GM23338 (cell line): Measurements from ENCODE around the gene MCC. TPM values are rescaled to one million over a fixed set of nuclear protein-coding genes. Genes with fewer than 3 reads are reported as not detected.

Experiments
- ATAC-seq: fragments of 200-7000 bp; cut with Tn5 transposase; 3 replicates; pipeline ENCODE4 v1.9.1; 2020
- DNase-seq: peaks from one replicate; pipeline ENCODE4 v3.0.0-alpha.2; 2015; ENCODE audit warnings: low spot score
- H2AFZ ChIP-seq: fragments of 200-600 bp; sonication (generic); 2 replicates; pipeline ENCODE4 v1.8.0; 2016; ENCODE audit warnings: antibody characterized with exemption, mild to moderate bottlenecking, moderate library complexity
- H3F3A ChIP-seq: fragments of 200-600 bp; sonication (generic); replicated peaks from 2 replicates; pipeline ENCODE4 v1.8.0; 2017; ENCODE audit warnings: antibody characterized with exemption, mixed run types, low read depth
- H3K27ac ChIP-seq: fragments of 200-600 bp; sonication (generic); 2 replicates; pipeline ENCODE4 v1.6.1; 2016; ENCODE audit warnings: low read depth
- H3K27me3 ChIP-seq: fragments of 200-600 bp; sonication (generic); 2 replicates; pipeline ENCODE4 v1.8.0; 2016; ENCODE audit warnings: mild to moderate bottlenecking, mixed run types, moderate library complexity; ENCODE audit not compliant: insufficient read depth
- H3K36me3 ChIP-seq: fragments of 200-600 bp; sonication (generic); 2 replicates; pipeline ENCODE4 v1.8.0; 2016; ENCODE audit warnings: mild to moderate bottlenecking; ENCODE audit not compliant: insufficient read depth
- H3K4me1 ChIP-seq: fragments of 200-600 bp; sonication (generic); 2 replicates; pipeline ENCODE4 v1.8.0; 2016; ENCODE audit warnings: mild to moderate bottlenecking, moderate library complexity; ENCODE audit not compliant: insufficient read depth
- H3K4me2 ChIP-seq: fragments of 200-600 bp; sonication (generic); 2 replicates; pipeline ENCODE4 v1.7.1; 2017; ENCODE audit warnings: mixed run types
- H3K4me3 ChIP-seq: fragments of 200-600 bp; sonication (generic); 2 replicates; pipeline ENCODE4 v1.6.1; 2016; ENCODE audit warnings: mixed run types
- H3K79me2 ChIP-seq: fragments of 200-600 bp; sonication (generic); replicated peaks from 2 replicates; pipeline ENCODE4 v1.8.0; 2017; ENCODE audit warnings: mild to moderate bottlenecking; ENCODE audit not compliant: insufficient read depth
- H3K9me2 ChIP-seq: fragments of 200-600 bp; sonication (generic); 2 replicates; pipeline ENCODE4 v1.8.0; 2017; ENCODE audit not compliant: insufficient read depth
- H4K20me1 ChIP-seq: fragments of 200-600 bp; sonication (generic); replicated peaks from 2 replicates; pipeline ENCODE4 v1.8.0; 2017; ENCODE audit warnings: mild to moderate bottlenecking; ENCODE audit not compliant: insufficient read depth
- H3K27ac Mint-ChIP-seq: 2 replicates; pipeline ENCODE4 v1.8.0; 2020; ENCODE audit warnings: inconsistent platforms, mild to moderate bottlenecking, moderate library complexity, mixed read lengths
- H3K27me3 Mint-ChIP-seq: 3 replicates; pipeline ENCODE4 v1.8.0; 2022; ENCODE audit warnings: low read depth, mild to moderate bottlenecking, moderate library complexity, mixed read lengths, inconsistent platforms; ENCODE audit not compliant: insufficient read depth, poor library complexity
- H3K36me3 Mint-ChIP-seq: 3 replicates; pipeline ENCODE4 v1.8.0; 2021; ENCODE audit warnings: low read depth, mild to moderate bottlenecking, inconsistent platforms, moderate library complexity, mixed read lengths
- H3K4me1 Mint-ChIP-seq: 3 replicates; pipeline ENCODE4 v1.8.0; 2020; ENCODE audit warnings: mild to moderate bottlenecking, inconsistent platforms, mixed read lengths
- H3K4me3 Mint-ChIP-seq: 3 replicates; pipeline ENCODE4 v1.8.0; 2021; ENCODE audit warnings: moderate library complexity, mild to moderate bottlenecking, inconsistent platforms, mixed read lengths
- H3K9me3 Mint-ChIP-seq: 3 replicates; pipeline ENCODE4 v1.8.0; 2020; ENCODE audit warnings: moderate library complexity, mild to moderate bottlenecking, inconsistent platforms, mixed read lengths
- CTCF ChIP-seq, 2 experiments: fragments of 200-600 bp in 1 of 2; sonication (generic) in 1 of 2; conservative IDR thresholded peaks; 2 replicates each; pipeline versions ENCODE4 v1.5.1 to v1.6.1; 2016 to 2017; ENCODE audit warnings: antibody characterized with exemption in 2 of 2, low read depth in 2 of 2, mild to moderate bottlenecking in 2 of 2, moderate library complexity in 1 of 2
- ETS1 ChIP-seq: IDR thresholded peaks from 2 replicates; pipeline ENCODE4 v1.6.1; 2016; ENCODE audit warnings: antibody characterized with exemption
- EZH2 ChIP-seq: fragments of 200-600 bp; sonication (generic); IDR thresholded peaks from one replicate; pipeline ENCODE4 v1.8.0; 2017; ENCODE audit warnings: antibody characterized with exemption, mild to moderate bottlenecking, low read depth; ENCODE audit not compliant: unreplicated experiment
- EZH2phosphoT487 ChIP-seq: fragments of 200-600 bp; sonication (generic); IDR thresholded peaks from one replicate; pipeline ENCODE4 v1.8.1; 2018; ENCODE audit warnings: antibody characterized with exemption; ENCODE audit not compliant: unreplicated experiment
- JUNB ChIP-seq: IDR thresholded peaks from one replicate; pipeline ENCODE4 v1.6.1; 2016; ENCODE audit warnings: antibody characterized with exemption; ENCODE audit not compliant: unreplicated experiment
- NANOG ChIP-seq: IDR thresholded peaks from 2 replicates; pipeline ENCODE4 v1.6.1; 2016; ENCODE audit warnings: antibody characterized with exemption, borderline replicate concordance
- STAT1 ChIP-seq: IDR thresholded peaks from one replicate; pipeline ENCODE4 v1.6.1; 2016; ENCODE audit warnings: antibody characterized with exemption; ENCODE audit not compliant: unreplicated experiment
- ZNF114 ChIP-seq: fragments of 250-450 bp; sonication (Bioruptor Pico); IDR thresholded peaks from 2 replicates; pipeline ENCODE4 v1.5.0; 2020; ENCODE audit warnings: mild to moderate bottlenecking, moderate library complexity
- ZNF462 ChIP-seq: fragments of 250-450 bp; sonication (Bioruptor Pico); IDR thresholded peaks from 2 replicates; pipeline ENCODE4 v1.5.0; 2020; ENCODE audit warnings: mild to moderate bottlenecking, moderate library complexity
- polyA plus RNA-seq: library from polyadenylated mRNA; unstranded; fragments of >200 nt; fragmentation: Nextera tagmentation; extraction: Ambion mirVana; gene quantifications from 2 replicates; pipeline ENCODE4 v1.2.1, GENCODE V29; 2016
- total RNA-seq: library from RNA; depleted of rRNA; stranded (reverse); fragments of >200 nt; shearing (Covaris generic); gene quantifications from 2 replicates; pipeline ENCODE4 v1.2.3, GENCODE V29; 2014
- TF ChIP-seq, protein P1 (sequence below): IDR thresholded peaks from one replicate; pipeline ENCODE4 v1.6.1; 2018; ENCODE audit warnings: antibody characterized with exemption; ENCODE audit not compliant: unreplicated experiment

Gene MCC
- total and polyA plus RNA-seq, 2 experiments from 2014 or later, result 3.8 to 10.1 TPM

- Mint-ChIP-seq H3K4me1 (peaks cover 5% of the 10 kb centered on the region), H3K27me3 (peaks cover 33% of the 10 kb centered on the region), H3K36me3 (peaks cover 32% of the 10 kb centered on the region), H3K27ac (no peak overlapping the region), H3K4me3 (no peak overlapping the region), H3K9me3 (peaks cover 42% of the 10 kb centered on the region)
- H3K79me2 ChIP-seq, result no peaks in the 10 kb centered on the region
- H3K27ac ChIP-seq, result no peak overlapping the region
- no peak overlapping the region for H3K4me3 ChIP-seq
- peaks cover 30% of the 10 kb centered on the region for H3K27me3 ChIP-seq
- no peak for ATAC-seq
- H3F3A ChIP-seq, result peaks cover 4% of the 10 kb centered on the region; the same call in 1 of the 2 replicates
- H3K4me2 ChIP-seq, result no peak overlapping the region
- H3K9me2 ChIP-seq, result no peaks in the 10 kb centered on the region
- no peak for TF ChIP-seq STAT1
- no peak overlapping the region for H2AFZ ChIP-seq
- H3K36me3 ChIP-seq, result 0 out of 2 replicates have a peak, but pooled peaks cover 5% of the 10 kb centered on the region
- peaks cover 11% of the 10 kb centered on the region for H3K4me1 ChIP-seq
- DNase-seq, result no peak
- no peaks in the 10 kb centered on the region for H4K20me1 ChIP-seq
Observed at GRCh38 chr5:113490317-113490716, 2.1 kb upstream of the MCC start.

- peak overlapping the region; percentile 91 for H3K4me2 ChIP-seq
- no peak overlapping the region for H3K27ac Mint-ChIP-seq
- 0 out of 2 replicates have a peak, but pooled peaks cover 5% of the 10 kb centered on the region for H3K36me3 ChIP-seq
- H4K20me1 ChIP-seq, result no peaks in the 10 kb centered on the region
- H3K4me1 Mint-ChIP-seq, result peaks cover 5% of the 10 kb centered on the region
- H3K27me3 Mint-ChIP-seq, result peaks cover 33% of the 10 kb centered on the region
- ATAC-seq (no peak), DNase-seq (no peak)
- H2AFZ ChIP-seq, result no peak overlapping the region
- peak overlapping the region; percentile 87; the same call in 1 of the 3 replicates for H3K4me3 Mint-ChIP-seq
- no peaks in the 10 kb centered on the region for H3K9me2 ChIP-seq
- H3K36me3 Mint-ChIP-seq, result peaks cover 32% of the 10 kb centered on the region
- H3F3A ChIP-seq, result peaks cover 4% of the 10 kb centered on the region; the same call in 1 of the 2 replicates
- H3K27ac ChIP-seq, result no peak overlapping the region
- peaks cover 42% of the 10 kb centered on the region for H3K9me3 Mint-ChIP-seq
- no peaks in the 10 kb centered on the region for H3K79me2 ChIP-seq
- peaks cover 11% of the 10 kb centered on the region for H3K4me1 ChIP-seq
- H3K4me3 ChIP-seq, result peak overlapping the region; percentile 88
- H3K27me3 ChIP-seq, result peaks cover 30% of the 10 kb centered on the region
- TF ChIP-seq ZNF462 (no peak), EZH2phosphoT487 (no peak), JUNB (no peak), CTCF (conservative IDR thresholded peaks at IDR 0.05; ENCODE audit: low read depth in 2 of 2) (no peak), EZH2 (no peak), ZNF114 (no peak), ETS1 (no peak), NANOG (no peak)
- TF ChIP-seq, protein P1, sequence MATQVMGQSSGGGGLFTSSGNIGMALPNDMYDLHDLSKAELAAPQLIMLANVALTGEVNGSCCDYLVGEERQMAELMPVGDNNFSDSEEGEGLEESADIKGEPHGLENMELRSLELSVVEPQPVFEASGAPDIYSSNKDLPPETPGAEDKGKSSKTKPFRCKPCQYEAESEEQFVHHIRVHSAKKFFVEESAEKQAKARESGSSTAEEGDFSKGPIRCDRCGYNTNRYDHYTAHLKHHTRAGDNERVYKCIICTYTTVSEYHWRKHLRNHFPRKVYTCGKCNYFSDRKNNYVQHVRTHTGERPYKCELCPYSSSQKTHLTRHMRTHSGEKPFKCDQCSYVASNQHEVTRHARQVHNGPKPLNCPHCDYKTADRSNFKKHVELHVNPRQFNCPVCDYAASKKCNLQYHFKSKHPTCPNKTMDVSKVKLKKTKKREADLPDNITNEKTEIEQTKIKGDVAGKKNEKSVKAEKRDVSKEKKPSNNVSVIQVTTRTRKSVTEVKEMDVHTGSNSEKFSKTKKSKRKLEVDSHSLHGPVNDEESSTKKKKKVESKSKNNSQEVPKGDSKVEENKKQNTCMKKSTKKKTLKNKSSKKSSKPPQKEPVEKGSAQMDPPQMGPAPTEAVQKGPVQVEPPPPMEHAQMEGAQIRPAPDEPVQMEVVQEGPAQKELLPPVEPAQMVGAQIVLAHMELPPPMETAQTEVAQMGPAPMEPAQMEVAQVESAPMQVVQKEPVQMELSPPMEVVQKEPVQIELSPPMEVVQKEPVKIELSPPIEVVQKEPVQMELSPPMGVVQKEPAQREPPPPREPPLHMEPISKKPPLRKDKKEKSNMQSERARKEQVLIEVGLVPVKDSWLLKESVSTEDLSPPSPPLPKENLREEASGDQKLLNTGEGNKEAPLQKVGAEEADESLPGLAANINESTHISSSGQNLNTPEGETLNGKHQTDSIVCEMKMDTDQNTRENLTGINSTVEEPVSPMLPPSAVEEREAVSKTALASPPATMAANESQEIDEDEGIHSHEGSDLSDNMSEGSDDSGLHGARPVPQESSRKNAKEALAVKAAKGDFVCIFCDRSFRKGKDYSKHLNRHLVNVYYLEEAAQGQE, result no peak
Observed at GRCh38 chr5:113489299-113489698, 1.0 kb upstream of the MCC start.
